Tibial artery (tissue), 4 donors: ENCODE results near the gene GDI1.

ENCODE experiments used
- DNase-seq, 2 donors: peaks; one replicate each; pipeline ENCODE4 v3.0.0-alpha.2; 2019
- H3K27ac ChIP-seq, 2 donors: fragments of 200-600 bp; sonication (generic) in 1 of 2; 1 replicate in 1 of 2; 2 replicates in 1 of 2; pipeline ENCODE4 v1.5.1; 2018 to 2019; ENCODE audit warnings: mild to moderate bottlenecking in 1 of 2
- H3K27me3 ChIP-seq, 2 donors: fragments of 200-600 bp; sonication (generic) in 1 of 2; one replicate each; pipeline versions ENCODE4 v1.5.1 to v1.6.0; 2016 to 2019
- H3K36me3 ChIP-seq, 3 donors: fragments of 200-600 bp; sonication (generic) in 2 of 3; one replicate each; pipeline ENCODE4 v1.5.1; 2016 to 2019; ENCODE audit warnings: mild to moderate bottlenecking in 2 of 3
- H3K4me1 ChIP-seq, 4 donors: fragments of 200-600 bp; sonication (generic) in 2 of 4; 1 replicate in 3 of 4; 2 replicates in 1 of 4; pipeline ENCODE4 v1.5.1; 2016 to 2019
- H3K4me3 ChIP-seq, 2 donors: fragments of 200-600 bp; sonication (generic) in 1 of 2; 1 replicate in 1 of 2; 2 replicates in 1 of 2; pipeline ENCODE4 v1.5.1; 2018 to 2019; ENCODE audit warnings: mild to moderate bottlenecking in 2 of 2
- H3K9me3 ChIP-seq, 3 donors: fragments of 200-600 bp; sonication (generic) in 1 of 3; one replicate each; pipeline ENCODE4 v1.5.1; 2016 to 2019
- intact Hi-C: fragments of 100-400 bp; cut with DNase I; formaldehyde crosslinking; loops from one replicate; pipeline ENCODE4 v1.15.0; 2023; ENCODE audit warnings: low total_unique reads
- TF ChIP-seq, protein P1 (sequence below), 2 experiments: fragments of 200-600 bp in 1 of 2; fragments of 450-650 bp in 1 of 2; IDR thresholded peaks; one replicate each; pipeline ENCODE4 v1.5.1; 2017 to 2019; ENCODE audit warnings: antibody characterized with exemption in 2 of 2, mild to moderate bottlenecking in 1 of 2, moderate library complexity in 1 of 2

GDI1 gene

DNA sequence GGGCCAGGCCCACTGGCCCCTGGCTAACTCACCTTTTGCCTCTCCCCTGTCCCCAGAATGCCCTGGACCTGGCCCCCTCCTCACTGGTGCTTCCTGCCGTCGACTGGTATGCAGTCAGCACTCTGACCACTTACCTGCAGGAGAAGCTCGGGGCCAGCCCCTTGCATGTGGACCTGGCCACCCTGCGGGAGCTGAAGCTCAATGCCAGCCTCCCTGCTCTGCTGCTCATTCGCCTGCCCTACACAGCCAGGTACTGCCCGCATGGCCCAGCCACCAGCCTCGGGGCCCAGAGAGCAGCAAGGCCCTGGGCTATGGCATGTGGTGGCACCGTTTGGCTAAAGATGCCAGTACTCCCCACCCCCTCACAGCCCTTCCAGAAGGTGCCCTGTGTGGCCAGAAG is 4.7 kb upstream of the GDI1 start:
- TF ChIP-seq, protein P1, sequence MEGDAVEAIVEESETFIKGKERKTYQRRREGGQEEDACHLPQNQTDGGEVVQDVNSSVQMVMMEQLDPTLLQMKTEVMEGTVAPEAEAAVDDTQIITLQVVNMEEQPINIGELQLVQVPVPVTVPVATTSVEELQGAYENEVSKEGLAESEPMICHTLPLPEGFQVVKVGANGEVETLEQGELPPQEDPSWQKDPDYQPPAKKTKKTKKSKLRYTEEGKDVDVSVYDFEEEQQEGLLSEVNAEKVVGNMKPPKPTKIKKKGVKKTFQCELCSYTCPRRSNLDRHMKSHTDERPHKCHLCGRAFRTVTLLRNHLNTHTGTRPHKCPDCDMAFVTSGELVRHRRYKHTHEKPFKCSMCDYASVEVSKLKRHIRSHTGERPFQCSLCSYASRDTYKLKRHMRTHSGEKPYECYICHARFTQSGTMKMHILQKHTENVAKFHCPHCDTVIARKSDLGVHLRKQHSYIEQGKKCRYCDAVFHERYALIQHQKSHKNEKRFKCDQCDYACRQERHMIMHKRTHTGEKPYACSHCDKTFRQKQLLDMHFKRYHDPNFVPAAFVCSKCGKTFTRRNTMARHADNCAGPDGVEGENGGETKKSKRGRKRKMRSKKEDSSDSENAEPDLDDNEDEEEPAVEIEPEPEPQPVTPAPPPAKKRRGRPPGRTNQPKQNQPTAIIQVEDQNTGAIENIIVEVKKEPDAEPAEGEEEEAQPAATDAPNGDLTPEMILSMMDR (IDR thresholded peaks at IDR 0.05): no peak
- DNase-seq: no peak
- Histone ChIP-seq H3K27me3 (no peaks in the 10 kb centered on the region), H3K36me3 (peaks cover 0 to 41% (median 20%) of the 10 kb centered on the region in 3 donors), H3K9me3 (no peaks in the 10 kb centered on the region), H3K4me1 (peaks cover 0 to 29% (median under 1%) of the 10 kb centered on the region in 4 donors), H3K27ac (no peak overlapping the region), H3K4me3 (no peak overlapping the region)
- intact Hi-C loops: no loop called here

DNA sequence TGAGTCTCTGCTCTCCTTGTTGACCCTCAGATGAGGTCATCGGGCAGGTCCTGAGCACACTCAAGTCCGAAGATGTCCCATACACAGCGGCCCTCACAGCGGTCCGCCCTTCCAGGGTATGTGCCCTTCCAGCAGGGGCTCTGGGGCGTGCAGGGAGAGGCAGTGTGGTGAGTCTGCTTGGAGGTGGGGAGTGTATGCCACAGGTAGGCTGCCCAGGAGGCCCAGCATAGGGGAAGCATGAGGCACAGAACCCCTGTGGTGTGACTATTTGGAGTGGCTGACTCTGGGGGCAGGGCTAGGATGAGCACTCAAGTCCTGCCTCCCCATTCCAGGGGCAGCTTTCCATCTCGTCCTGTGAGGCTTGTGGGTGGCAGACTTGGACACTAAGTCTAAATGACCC is 3.3 kb upstream of the GDI1 start:
- Histone ChIP-seq H3K36me3 (peaks cover 0 to 41% (median 20%) of the 10 kb centered on the region in 3 donors), H3K4me3 (no peak overlapping the region), H3K27me3 (no peaks in the 10 kb centered on the region), H3K4me1 (peaks cover 0 to 32% (median 8%) of the 10 kb centered on the region in 4 donors), H3K9me3 (no peaks in the 10 kb centered on the region), H3K27ac (no peak overlapping the region)
- intact Hi-C loops: no loop called here
- TF ChIP-seq, protein P1 (IDR thresholded peaks at IDR 0.05): no peak
- no peak for DNase-seq

DNA sequence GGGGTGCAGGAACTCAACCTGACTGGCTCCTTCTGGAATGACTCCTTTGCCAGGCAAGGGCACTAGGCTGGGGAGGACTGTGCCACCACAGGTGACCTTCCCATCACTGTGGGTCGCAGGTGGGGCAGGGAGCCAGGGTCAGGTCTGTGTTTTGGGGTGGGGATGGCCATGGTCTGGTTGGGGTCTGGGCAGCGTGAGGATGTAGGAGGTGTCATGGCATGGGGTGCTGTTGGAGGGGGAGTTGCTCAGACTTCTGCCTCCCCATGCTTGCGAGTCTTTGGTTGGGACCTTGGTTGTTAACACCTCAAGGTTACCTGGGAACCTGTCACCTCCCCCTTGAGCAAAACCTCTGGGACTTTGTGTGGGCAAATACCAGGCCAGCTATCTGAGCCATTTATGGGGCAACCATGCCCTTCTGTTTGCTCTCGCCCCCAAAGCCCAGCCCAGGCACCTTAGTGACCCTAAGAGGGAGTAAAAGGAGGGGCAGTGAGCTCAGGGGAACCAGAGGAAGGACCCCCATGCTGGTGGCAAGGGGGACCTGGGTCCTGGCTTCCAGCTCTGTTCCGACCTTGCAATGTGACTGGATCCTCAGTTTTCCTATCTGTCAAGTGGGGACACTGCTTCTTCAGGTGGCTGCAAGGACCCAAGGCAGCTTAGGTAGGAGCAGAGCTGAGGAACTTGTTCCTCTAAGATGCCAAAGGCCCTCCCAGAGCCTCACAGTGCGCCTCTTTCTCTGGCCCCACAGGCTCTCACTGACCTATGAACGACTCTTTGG is 2.4 kb upstream of the GDI1 start:
- H3K36me3 ChIP-seq: peaks cover 0 to 41% (median 20%) of the 10 kb centered on the region in 3 donors
- intact Hi-C loops: no loop called here
- H3K9me3 ChIP-seq: no peaks in the 10 kb centered on the region
- DNase-seq: no peak
- H3K4me3 ChIP-seq: no peak overlapping the region
- no peaks in the 10 kb centered on the region for H3K27me3 ChIP-seq
- no peak overlapping the region for H3K27ac ChIP-seq
- TF ChIP-seq, protein P1 (IDR thresholded peaks at IDR 0.05): no peak
- H3K4me1 ChIP-seq: peaks cover 0 to 32% (median 14%) of the 10 kb centered on the region in 4 donors

DNA sequence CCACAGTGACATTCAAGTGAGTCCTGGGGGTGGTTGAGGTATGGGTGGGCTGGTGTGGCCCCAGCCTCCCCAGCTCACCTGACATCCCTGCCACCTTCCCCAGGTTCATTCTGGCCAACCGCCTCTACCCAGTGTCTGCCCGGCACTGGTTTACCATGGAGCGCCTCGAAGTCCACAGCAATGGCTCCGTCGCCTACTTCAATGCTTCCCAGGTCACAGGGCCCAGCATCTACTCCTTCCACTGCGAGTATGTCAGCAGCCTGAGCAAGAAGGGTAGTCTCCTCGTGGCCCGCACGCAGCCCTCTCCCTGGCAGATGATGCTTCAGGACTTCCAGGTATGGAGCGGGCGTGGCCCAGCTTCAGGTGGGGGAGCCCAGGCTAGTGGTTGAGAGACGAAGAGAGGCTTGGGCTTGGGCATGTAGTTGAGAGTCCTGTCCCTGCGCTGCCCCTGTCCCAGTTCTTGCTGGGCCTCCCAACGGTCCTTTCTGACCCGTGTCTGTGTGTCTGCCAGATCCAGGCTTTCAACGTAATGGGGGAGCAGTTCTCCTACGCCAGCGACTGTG is 1.7 kb upstream of the GDI1 start:
- H3K27me3 ChIP-seq: no peaks in the 10 kb centered on the region
- H3K27ac ChIP-seq: no peak overlapping the region
- H3K4me1 ChIP-seq: peaks cover 0 to 25% (median 14%) of the 10 kb centered on the region in 4 donors
- no peak overlapping the region for H3K4me3 ChIP-seq
- TF ChIP-seq, protein P1 (IDR thresholded peaks at IDR 0.05): no peak
- H3K9me3 ChIP-seq: no peaks in the 10 kb centered on the region
- intact Hi-C loops: no loop called here
- no peak for DNase-seq
- H3K36me3 ChIP-seq: peaks cover 0 to 41% (median 20%) of the 10 kb centered on the region in 3 donors

DNA sequence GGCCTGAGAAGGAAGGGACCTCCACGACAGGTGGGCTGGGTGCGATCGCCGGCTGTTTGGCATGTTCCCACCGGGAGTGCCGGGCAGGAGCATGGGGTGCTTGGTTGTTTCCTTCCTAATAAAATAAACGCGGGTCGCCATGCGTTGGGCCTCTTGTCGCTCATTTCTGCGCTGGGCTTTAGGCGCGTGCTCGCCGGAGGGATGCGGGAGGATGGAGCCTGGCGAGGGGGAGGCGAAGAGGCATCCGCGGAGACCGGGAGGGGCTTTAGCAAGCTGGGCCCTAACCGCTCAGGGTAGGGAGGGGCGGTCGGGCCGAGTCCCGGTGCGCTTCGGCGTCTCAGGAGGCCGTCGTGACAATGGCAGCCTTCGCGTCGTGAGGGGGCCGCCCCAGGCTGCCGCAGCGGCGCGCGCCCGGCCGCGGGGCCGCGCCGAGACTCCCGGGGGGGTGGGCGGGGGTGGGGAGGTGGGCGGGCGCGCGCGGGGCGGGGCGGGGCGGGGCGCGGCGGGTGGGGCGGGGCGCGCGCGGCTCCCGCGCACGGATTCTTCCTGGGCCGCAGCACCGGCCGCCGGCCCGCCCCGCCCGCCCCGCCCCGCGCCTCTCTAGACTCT is 476 bp upstream of the GDI1 start:
- DNase-seq: no peak
- intact Hi-C loops: no loop called here
- H3K36me3 ChIP-seq: peaks cover under 1 to 49% (median 22%) of the 10 kb centered on the region in 3 donors
- H3K4me1 ChIP-seq: peaks cover 0 to 19% (median 14%) of the 10 kb centered on the region in 4 donors
- H3K4me3 ChIP-seq: peak overlapping the region; percentile 85 to 86
- peak overlapping the region; percentile 86 to 92 for H3K27ac ChIP-seq
- TF ChIP-seq, protein P1 (IDR thresholded peaks at IDR 0.05): no peak
- no peaks in the 10 kb centered on the region for H3K9me3 ChIP-seq
- H3K27me3 ChIP-seq: no peaks in the 10 kb centered on the region
